GM18907 (cell line): ENCODE results near the gene CHRNA5.

ENCODE experiments used
- ATAC-seq: cut with Tn5 transposase; IDR thresholded peaks from one replicate; pipeline ENCODE4 v1.9.1; 2021; ENCODE audit warnings: mild to moderate bottlenecking, moderate library complexity; ENCODE audit not compliant: unreplicated experiment

CHRNA5 gene

DNA sequence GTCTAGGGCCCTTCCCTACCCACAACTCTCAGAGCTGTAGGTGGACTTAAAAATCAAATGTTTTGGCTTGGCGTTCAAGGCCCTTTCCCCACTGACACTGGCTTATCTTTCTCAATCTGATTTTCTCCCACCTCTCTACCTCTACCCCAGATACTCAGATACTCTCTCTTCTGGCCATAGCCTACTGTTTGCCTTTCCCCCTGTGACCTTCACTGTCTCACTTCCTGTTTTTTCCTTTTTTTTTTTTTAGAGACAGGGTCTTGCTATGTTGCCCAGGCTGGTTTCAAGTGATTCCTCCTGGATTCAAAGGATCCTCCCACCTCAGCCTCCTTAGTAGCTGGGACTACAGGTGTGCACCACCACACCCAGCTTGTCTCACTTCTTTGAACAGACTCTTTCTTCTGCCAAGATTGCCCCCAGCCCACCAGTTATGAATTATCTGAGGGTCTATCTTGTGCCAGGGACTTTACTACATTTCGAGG, 71.1 kb downstream of the CHRNA5 start:
- no peak for ATAC-seq

DNA sequence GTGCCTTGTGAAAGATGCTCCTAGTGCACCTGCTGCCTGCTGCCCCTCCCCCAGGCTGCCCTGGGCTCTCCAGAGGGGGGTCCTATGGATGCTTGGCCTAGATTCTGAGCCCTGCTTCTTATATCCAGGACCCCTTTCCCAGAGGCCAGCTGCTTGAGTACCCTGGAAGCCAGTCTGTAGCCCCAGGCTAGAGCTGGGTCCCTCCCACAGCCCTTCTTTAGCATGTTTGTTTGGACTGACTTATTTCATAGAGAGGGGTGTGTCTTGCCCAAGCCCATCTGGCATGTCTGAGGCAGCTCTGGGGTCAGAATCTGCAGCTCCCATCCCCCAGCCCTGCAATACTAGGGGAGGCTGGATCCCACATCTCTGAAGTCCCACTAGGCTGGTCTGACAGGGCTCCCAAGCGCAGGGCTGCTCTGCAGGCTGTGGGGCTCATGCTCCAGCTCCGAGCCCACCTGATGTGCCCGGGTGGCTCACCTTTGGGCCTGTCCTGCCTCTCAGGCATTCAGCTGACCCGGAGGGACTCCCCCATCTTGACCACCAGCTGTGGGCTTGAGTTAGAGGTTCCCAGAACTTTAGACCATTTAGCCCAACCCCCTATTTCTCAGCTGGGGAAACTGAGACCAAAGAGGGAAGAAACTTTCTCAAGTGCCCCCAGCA, 72.6 kb downstream of the CHRNA5 start:
- no peak for ATAC-seq

DNA sequence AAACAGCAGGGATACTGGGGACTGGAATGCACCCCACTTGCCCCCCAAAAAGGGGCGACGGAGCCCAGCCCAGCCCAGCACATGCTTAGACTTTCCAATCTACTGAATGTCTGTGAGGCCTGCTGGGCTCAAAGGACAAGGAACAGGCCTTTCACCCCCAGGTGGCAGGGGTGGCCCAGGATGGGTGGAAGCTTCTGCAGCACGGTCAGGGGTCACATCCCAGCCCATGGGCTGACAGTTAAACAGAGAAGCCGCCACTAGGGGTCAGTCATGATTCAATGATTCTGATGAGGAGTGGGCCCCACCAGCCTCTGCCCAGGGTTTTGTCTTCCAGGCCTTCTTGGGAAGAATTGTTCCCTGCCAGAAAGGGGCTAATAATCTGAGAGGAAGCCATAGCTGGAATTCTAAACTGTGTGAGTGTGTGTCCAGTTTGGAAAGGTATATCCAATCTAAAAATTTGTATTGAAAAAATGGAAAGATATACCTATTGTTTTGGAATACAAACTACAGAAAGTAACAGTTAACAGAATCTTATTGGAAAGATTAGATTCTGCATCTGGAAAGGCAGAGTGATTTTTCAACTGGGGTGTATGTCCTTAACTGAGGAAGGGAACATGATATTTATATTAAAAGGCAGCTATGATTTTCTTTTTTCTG, 73.5 kb downstream of the CHRNA5 start:
- ATAC-seq = no peak

DNA sequence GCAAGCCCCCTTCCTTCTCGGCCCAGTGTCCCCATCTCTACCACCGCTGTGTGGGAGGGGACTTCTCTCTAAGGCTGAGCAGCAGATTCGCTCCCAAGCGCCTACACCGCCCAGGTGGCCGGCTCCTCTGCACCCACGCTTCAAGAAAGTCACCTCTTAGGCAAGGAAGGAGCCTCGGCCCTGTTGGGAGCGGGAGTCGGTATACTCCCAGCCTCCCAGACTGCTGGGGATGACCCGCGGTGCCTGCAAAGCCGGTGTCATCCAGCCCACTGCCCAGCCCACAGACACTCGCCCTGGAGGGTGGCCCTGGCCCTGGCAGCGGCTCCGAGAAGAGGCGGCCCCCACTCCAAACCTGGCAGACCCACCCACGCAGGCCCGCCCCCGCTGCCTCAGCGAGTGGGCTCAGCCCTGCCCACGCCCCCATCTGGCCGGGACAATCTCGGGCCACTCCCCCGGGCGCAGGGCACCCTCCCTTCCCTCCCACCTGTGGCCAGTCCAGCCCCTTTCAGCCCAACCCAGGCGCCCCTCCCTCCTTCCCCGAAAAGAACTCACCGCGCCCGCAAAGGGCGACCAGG, 75.3 kb downstream of the CHRNA5 start:
- no peak for ATAC-seq

DNA sequence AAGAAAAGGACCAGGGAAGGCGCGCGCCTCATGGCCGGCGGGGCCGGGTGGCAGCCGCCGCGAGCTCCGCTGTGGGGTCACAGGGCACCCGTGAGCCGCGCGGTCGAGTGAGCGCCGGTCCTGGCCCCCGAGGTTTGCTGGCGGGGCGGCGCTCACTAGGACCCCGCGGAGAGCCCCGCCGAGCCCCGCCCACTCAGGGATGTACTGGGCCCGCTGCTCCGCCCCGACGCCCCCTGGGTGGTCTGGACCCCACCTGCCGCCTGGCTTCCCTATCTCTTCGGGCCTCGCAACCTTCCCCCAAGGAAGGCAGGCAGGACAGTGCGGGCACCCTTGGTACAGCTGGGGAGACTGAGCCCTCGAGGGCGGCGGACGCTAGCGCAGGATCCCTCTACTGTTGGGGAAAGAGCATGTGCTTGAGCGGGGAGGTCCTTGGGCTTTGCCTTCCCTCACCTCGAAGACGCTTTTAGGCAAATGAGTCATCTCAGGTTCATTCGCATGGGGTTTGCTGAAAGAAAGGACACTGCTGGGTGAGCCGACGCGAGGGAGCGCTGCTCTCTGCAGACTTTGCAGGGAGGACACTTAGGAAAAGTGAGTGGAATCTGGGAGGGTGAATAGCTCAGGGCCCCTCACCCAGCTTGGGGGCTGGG, 75.9 kb downstream of the CHRNA5 start, which contains the start of gene CHRNB4:
Gene CHRNB4 (minus strand): TSS at position 109 of the 647 bp plus-strand sequence. CDS start 77 bp downstream, at position 32.
- ATAC-seq = no peak

DNA sequence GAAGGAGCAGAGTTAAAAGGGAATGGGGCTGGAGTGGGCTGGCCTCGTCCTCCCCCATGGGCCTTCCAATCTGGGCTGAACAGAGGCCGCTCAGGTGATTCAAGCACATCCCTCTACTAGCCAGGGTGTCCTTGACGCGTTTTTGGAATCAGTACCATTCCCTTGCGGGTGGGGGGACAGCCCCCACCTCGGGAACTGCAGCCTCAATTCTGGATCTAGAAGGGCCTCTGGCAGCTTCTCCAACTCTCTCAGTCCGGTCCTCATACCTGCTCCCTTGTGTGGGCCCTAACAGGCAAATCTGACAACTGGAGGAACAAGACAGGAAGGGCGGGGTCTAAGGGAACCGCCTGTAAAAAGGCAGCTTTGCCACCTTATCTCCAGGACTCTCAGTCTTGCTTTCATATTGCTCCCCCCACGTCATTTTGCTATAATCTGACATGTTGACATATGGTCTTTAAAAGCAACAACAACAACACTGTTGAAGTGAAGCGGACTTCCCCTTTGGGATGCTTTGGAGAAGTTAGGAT, 76.5 kb downstream of the CHRNA5 start:
- no peak for ATAC-seq

DNA sequence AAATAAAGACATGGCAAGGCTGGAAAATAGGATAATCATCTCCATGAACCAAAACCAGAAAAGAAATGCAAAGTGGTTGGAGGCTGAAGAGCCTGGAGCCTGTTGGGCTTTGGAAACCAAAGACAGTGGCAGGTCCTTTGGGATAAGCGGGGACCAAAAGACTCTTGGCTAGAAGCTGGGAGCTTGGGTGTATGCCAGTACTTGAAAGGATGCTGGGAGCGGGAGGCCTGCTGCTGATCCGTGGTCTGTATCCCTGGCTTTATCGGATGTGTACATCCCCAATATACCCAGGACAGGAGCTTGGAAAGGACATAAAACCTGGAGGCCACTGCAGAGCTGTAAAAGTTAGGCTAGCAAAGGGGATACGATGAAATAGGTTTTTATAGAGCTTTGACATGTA, 77.0 kb downstream of the CHRNA5 start:
- ATAC-seq = no peak
